ENCODE results near the gene HDGF. TPM values are rescaled to one million over a fixed set of nuclear protein-coding genes. Genes with fewer than 3 reads are reported as not detected.

HDGF gene
- total RNA-seq, 1 donor from 2014 or later, result 296 TPM

GRCh38 chr1:156693848-156694689 is 57.4 kb downstream of the HDGF start:
- no peak for TF ChIP-seq CTCF (IDR thresholded peaks at IDR 0.05; ENCODE audit: insufficient read depth, low read length, poor library complexity, severe bottlenecking)
- Histone ChIP-seq H3K36me3 (ENCODE audit: control insufficient read depth, insufficient read depth, low read length) (no peaks in the 10 kb centered on the region), H3K27me3 (ENCODE audit: control insufficient read depth, insufficient read depth, low read length) (no peaks in the 10 kb centered on the region), H3K4me3 (ENCODE audit: low read depth, low read length) (no peak overlapping the region)
- no peak for DNase-seq (ENCODE audit: low read depth)

GRCh38 chr1:156692925-156693847 is 58.3 kb downstream of the HDGF start:
- H3K4me3 ChIP-seq (ENCODE audit: low read depth, low read length), result no peak overlapping the region
- no peak for TF ChIP-seq CTCF (IDR thresholded peaks at IDR 0.05; ENCODE audit: insufficient read depth, low read length, poor library complexity, severe bottlenecking)
- H3K36me3 ChIP-seq (ENCODE audit: control insufficient read depth, insufficient read depth, low read length), result no peaks in the 10 kb centered on the region
- no peaks in the 10 kb centered on the region for H3K27me3 ChIP-seq (ENCODE audit: control insufficient read depth, insufficient read depth, low read length)
- DNase-seq (ENCODE audit: low read depth), result no peak

GRCh38 chr1:156692441-156692924 is 59.0 kb downstream of the HDGF start:
- Histone ChIP-seq H3K36me3 (ENCODE audit: control insufficient read depth, insufficient read depth, low read length) (no peaks in the 10 kb centered on the region), H3K27me3 (ENCODE audit: control insufficient read depth, insufficient read depth, low read length) (no peaks in the 10 kb centered on the region), H3K4me3 (ENCODE audit: low read depth, low read length) (no peak overlapping the region)
- DNase-seq (ENCODE audit: low read depth), result no peak
- no peak for TF ChIP-seq CTCF (IDR thresholded peaks at IDR 0.05; ENCODE audit: insufficient read depth, low read length, poor library complexity, severe bottlenecking)

Other genes starting within 250 kb of the HDGF start
- gene IQGAP3, start 179.1 kb downstream of the HDGF start, total RNA-seq, result 8.0 and 9.4 TPM in 2 replicates
- not detected in 2 replicates for gene TTC24, start 172.0 kb downstream of the HDGF start, total RNA-seq
- 83.8 and 115 TPM in 2 replicates for gene NAXE, start 159.9 kb downstream of the HDGF start, total RNA-seq
- 19.1 and 21.8 TPM in 2 replicates for gene GPATCH4, start 150.2 kb downstream of the HDGF start, total RNA-seq
- gene HAPLN2, start 132.3 kb downstream of the HDGF start, total RNA-seq, result not detected in 2 replicates
- 0.14 and 0.17 TPM in 2 replicates for gene BCAN, start 109.6 kb downstream of the HDGF start, total RNA-seq
- 66.3 and 76.8 TPM in 2 replicates for gene NES, start 74.3 kb downstream of the HDGF start, total RNA-seq
- 24.5 and 29.5 TPM in 2 replicates for gene CRABP2, start 46.1 kb downstream of the HDGF start, total RNA-seq
- 13.0 and 13.6 TPM in 2 replicates for gene METTL25B, start 23.2 kb downstream of the HDGF start, total RNA-seq
- gene ISG20L2, start 22.9 kb downstream of the HDGF start, total RNA-seq, result 17.7 and 25.1 TPM in 2 replicates
- gene MRPL24, start 10.6 kb downstream of the HDGF start, total RNA-seq, result 42.5 and 62.2 TPM in 2 replicates
- 56.0 and 59.3 TPM in 2 replicates for gene PRCC, start 15.9 kb upstream of the HDGF start, total RNA-seq
- 2.3 and 4.9 TPM in 2 replicates for gene SH2D2A, start 65.2 kb upstream of the HDGF start, total RNA-seq
- not detected in 2 replicates for gene INSRR, start 107.4 kb upstream of the HDGF start, total RNA-seq
- not detected in 2 replicates for gene NTRK1, start 109.2 kb upstream of the HDGF start, total RNA-seq
- gene PEAR1, start 142.0 kb upstream of the HDGF start, total RNA-seq, result 10.3 and 17.1 TPM in 2 replicates
- gene LRRC71, start 169.0 kb upstream of the HDGF start, total RNA-seq, result not detected in 2 replicates